ENCODE data around the gene PDK4.

The PDK4 gene

DNA sequence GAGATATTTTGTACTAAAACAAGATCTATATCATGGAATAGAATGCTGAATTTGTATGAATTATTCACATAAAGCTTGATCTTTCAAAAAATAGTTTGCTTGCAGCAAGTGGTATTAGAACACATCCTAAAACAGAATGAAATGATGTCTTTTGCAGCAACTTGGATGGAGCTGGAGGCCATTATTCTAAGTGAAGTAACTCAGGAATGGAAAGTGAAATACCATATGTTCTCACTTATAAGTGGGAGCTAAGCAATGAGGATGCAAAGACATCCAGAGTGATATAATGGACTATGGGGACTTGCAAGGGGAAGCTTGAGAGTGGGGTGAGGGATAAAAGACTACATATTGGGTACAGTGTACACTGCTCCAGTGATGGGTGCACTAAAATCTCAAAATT is 56.9 kb downstream of the PDK4 start:
- DNase-seq (ENCODE audit: low read depth), result no peak
- H3K4me3 ChIP-seq (ENCODE audit: low read depth, low read length), result no peak overlapping the region

DNA sequence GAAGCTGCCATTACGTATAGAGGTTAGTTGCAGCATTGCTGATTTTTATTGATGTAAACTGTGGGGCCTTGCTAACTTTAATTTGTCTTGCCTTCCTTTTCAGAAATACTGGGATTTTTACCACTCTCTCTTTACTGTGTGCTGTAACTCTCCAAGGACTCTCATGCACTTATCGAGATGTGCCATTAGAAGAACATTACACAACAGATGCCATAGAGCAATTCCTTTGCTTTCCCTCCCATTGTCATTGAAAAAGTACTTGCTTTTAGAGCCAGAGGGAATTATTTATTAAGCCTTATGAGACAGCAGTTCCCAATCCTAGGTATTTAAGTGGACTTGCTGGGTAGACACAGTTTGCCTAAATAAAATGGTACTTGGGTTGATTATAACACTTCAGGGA is 58.8 kb downstream of the PDK4 start:
- DNase-seq (ENCODE audit: low read depth), result no peak
- H3K4me3 ChIP-seq (ENCODE audit: low read depth, low read length), result no peak overlapping the region

- H3K4me3 ChIP-seq (ENCODE audit: low read depth, low read length), result no peak overlapping the region
- no peak for DNase-seq (ENCODE audit: low read depth)
Measured at GRCh38 chr7:95536656-95537311, 59.5 kb downstream of the PDK4 start.

DNA sequence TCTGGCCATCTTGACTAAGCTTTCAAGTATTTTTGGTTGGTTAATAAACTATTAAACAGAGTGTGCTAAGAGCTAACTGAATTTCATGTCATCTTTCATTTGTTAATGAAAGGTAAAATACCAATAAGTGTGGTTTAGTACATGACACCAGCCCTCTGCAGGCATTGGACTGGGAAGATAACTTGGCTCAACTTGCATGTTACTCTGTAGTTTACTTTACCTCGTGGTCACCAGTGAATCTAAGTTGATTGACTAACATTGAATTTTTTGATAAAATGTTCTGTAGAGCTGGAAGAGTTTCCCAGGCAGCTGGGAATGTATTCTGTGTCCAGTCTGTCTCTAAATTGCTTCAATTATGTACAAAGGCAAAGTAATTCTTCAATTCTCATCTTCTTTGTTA is 60.7 kb downstream of the PDK4 start:
- H3K4me3 ChIP-seq (ENCODE audit: low read depth, low read length), result no peak overlapping the region
- no peak for DNase-seq (ENCODE audit: low read depth)

DNA sequence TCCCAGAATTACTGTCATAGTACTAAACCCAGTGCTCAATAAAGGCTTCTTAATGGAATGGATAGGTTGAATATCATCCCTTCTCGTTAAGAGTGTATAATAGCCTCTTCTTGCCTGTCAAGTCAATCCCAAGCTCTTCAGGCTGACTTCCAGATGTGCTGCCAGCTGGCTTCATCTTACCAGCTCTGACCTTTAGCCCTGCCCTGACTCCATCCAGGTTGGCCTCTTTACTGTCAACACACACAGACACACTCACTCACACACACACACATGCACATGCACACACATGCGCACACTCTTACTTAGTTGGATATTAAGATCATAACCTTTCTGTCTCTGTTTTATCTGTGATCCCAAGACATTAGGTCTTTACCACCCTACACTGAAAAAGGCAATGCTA is 61.5 kb downstream of the PDK4 start:
- no peak for DNase-seq (ENCODE audit: low read depth)
- no peak overlapping the region for H3K4me3 ChIP-seq (ENCODE audit: low read depth, low read length)

Data from skeletal muscle cell (primary cell).